Skeletal muscle satellite cell (primary cell): ENCODE data around the gene AQP3.
A peak's percentile ranks its signal among the peaks of the same experiment; 100 is the strongest.
"Not testable (repeated sequence)": the region's sequence is repeated elsewhere in the genome, so short reads cannot be mapped to it uniquely, and the experiment has no call there.

Source experiments
- H3K27me3 ChIP-seq: 2 replicates; pipeline ENCODE4 v1.7.0; 2013; ENCODE audit warnings: low read length; ENCODE audit not compliant: control insufficient read depth, insufficient read depth
- H3K36me3 ChIP-seq: 2 replicates; pipeline ENCODE4 v1.7.0; 2013; ENCODE audit warnings: mild to moderate bottlenecking, control low read depth, low read length; ENCODE audit not compliant: insufficient read depth
- H3K4me1 ChIP-seq: 2 replicates; pipeline ENCODE4 v1.7.0; 2013; ENCODE audit warnings: low read length; ENCODE audit not compliant: control insufficient read depth, insufficient read depth
- H3K4me2 ChIP-seq: 2 replicates; pipeline ENCODE4 v1.7.0; 2013; ENCODE audit warnings: mild to moderate bottlenecking, low read length
- H3K4me3 ChIP-seq: 2 replicates; pipeline ENCODE4 v1.7.0; 2013; ENCODE audit warnings: low read length
- H3K9ac ChIP-seq: 2 replicates; pipeline ENCODE4 v1.7.0; 2013; ENCODE audit warnings: mild to moderate bottlenecking, low read depth, low read length, moderate library complexity
- H3K9me3 ChIP-seq: replicated peaks from 2 replicates; pipeline ENCODE4 v1.7.0; 2013; ENCODE audit warnings: mild to moderate bottlenecking, control low read depth, low read length

Gene AQP3

DNA sequence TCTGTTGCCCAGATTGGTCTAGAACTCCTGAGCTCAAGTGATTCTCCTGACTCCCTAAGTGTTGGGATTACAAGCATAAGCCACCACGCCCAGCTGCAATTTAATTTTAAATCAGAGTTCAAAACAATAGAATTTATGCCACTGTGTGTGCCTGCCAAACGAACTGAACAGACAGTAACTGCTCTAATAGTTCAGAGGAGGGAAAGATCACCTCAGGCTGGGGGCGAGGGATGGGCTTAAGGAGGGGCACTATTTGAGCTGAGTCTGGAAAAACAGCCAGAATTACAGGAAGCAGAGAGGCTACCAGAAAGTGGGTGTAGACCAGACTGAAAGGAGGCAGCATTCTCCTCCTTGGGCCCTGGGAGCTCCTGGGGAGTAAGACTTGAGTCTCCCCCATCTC is 14.1 kb upstream of the AQP3 start:
- Histone ChIP-seq H3K9ac (no peak overlapping the region), H3K4me1 (peaks cover 3% of the 10 kb centered on the region), H3K36me3 (peaks cover 57% of the 10 kb centered on the region), H3K9me3 (no peaks in the 10 kb centered on the region), H3K4me2 (no peak overlapping the region), H3K4me3 (no peak overlapping the region), H3K27me3 (no peaks in the 10 kb centered on the region)

DNA sequence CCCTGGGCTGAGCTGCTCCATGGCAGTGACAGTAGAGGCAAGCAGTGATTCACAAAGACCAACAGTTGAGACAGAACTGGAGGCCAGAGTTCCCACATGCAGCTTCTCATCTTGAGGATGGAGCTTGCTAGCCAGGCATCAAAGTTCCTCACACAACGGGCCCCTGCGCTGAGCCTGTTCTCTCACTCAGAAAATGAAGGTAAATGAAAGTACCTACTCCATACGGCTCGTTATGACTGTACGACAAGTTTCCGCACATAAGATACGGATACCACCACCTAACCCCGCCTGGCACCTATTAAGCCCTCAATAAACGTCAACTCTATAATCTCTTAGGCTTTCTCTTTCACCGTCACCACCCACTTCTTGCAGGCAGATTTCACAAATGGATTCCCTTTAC is 13.5 kb upstream of the AQP3 start:
- Histone ChIP-seq H3K36me3 (peaks cover 50% of the 10 kb centered on the region), H3K4me1 (peaks cover 3% of the 10 kb centered on the region), H3K27me3 (no peaks in the 10 kb centered on the region), H3K4me3 (no peak overlapping the region), H3K9ac (no peak overlapping the region), H3K4me2 (no peak overlapping the region), H3K9me3 (no peaks in the 10 kb centered on the region)

GRCh38 chr9:33459115-33459514 is 11.7 kb upstream of the AQP3 start:
- peaks cover 33% of the 10 kb centered on the region for H3K36me3 ChIP-seq
- H3K27me3 ChIP-seq = no peaks in the 10 kb centered on the region
- H3K9ac ChIP-seq = no peak overlapping the region
- no peak overlapping the region for H3K4me2 ChIP-seq
- H3K9me3 ChIP-seq = no peaks in the 10 kb centered on the region
- peaks cover 3% of the 10 kb centered on the region for H3K4me1 ChIP-seq
- H3K4me3 ChIP-seq = no peak overlapping the region

DNA sequence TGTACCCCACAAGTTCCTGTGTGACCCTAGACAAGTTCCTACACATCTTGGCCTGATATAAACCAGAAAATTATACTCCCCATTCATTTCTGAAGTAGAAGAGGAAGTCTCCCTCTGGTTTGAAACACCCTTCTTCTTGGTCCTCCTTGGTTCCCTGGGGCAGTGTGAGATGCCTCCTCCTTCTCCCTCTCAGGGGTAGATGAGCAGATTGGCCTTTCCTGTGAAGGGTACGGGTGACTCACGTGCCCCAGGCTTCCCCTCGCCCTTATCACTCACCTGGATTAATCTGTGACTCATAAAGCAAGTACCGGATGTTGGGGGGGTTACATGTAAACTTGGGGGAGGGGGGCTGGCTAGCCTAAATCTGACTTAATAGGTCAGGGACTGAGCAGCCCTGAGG is 11.1 kb upstream of the AQP3 start:
- no peak overlapping the region for H3K9ac ChIP-seq
- H3K4me2 ChIP-seq = no peak overlapping the region
- no peaks in the 10 kb centered on the region for H3K9me3 ChIP-seq
- no peaks in the 10 kb centered on the region for H3K27me3 ChIP-seq
- no peak overlapping the region for H3K4me3 ChIP-seq
- H3K4me1 ChIP-seq = peaks cover 3% of the 10 kb centered on the region
- peaks cover 26% of the 10 kb centered on the region for H3K36me3 ChIP-seq

DNA sequence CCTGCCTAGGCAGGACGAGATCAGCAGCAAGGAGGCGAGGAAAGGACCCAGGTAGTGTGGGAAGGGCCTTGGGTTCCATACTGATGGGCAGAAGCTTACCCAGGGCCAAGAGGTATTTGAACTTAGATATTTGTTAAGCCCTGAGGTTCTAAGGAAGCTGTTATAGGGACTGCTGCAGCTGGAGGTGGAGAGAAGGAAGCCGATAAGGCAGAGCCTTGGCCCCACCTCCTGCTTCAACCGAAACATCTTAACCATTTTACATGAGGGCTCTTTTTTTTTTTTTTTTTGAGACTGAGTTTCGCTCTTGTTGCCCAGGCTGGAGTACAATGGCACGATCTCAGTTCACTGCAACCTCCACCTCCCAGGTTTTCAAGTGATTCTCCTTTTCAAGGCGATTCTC is 8.6 kb upstream of the AQP3 start:
- peaks cover 11% of the 10 kb centered on the region for H3K4me1 ChIP-seq
- peaks cover 2% of the 10 kb centered on the region for H3K36me3 ChIP-seq
- H3K4me3 ChIP-seq = no peak overlapping the region
- no peak overlapping the region for H3K9ac ChIP-seq
- H3K9me3 ChIP-seq = no peaks in the 10 kb centered on the region
- H3K4me2 ChIP-seq = no peak overlapping the region
- no peaks in the 10 kb centered on the region for H3K27me3 ChIP-seq

- not testable (repeated sequence) for H3K36me3 ChIP-seq, H3K4me2 ChIP-seq, H3K9me3 ChIP-seq, H3K9ac ChIP-seq, H3K27me3 ChIP-seq, H3K4me3 ChIP-seq
- H3K4me1 ChIP-seq = peaks cover 11% of the 10 kb centered on the region
Measured at GRCh38 chr9:33455456-33455855, 8.1 kb upstream of the AQP3 start.

- not testable (repeated sequence) for H3K4me2 ChIP-seq, H3K4me3 ChIP-seq, H3K9me3 ChIP-seq, H3K9ac ChIP-seq, H3K27me3 ChIP-seq, H3K36me3 ChIP-seq
- peaks cover 11% of the 10 kb centered on the region for H3K4me1 ChIP-seq
Measured at GRCh38 chr9:33454661-33455026, 7.3 kb upstream of the AQP3 start.

- no peak overlapping the region for H3K4me2 ChIP-seq
- H3K4me3 ChIP-seq = no peak overlapping the region
- H3K4me1 ChIP-seq = peaks cover 11% of the 10 kb centered on the region
- H3K36me3 ChIP-seq = no peaks in the 10 kb centered on the region
- no peaks in the 10 kb centered on the region for H3K27me3 ChIP-seq
- H3K9ac ChIP-seq = no peak overlapping the region
- no peaks in the 10 kb centered on the region for H3K9me3 ChIP-seq
Measured at GRCh38 chr9:33453999-33454660, 6.7 kb upstream of the AQP3 start.

GRCh38 chr9:33453286-33453860 is 6.0 kb upstream of the AQP3 start:
- no peaks in the 10 kb centered on the region for H3K9me3 ChIP-seq
- no peaks in the 10 kb centered on the region for H3K36me3 ChIP-seq
- peak overlapping the region; percentile 32 for H3K4me2 ChIP-seq
- H3K4me3 ChIP-seq = no peak overlapping the region
- peak overlapping the region; percentile 25 for H3K9ac ChIP-seq
- no peaks in the 10 kb centered on the region for H3K27me3 ChIP-seq
- peaks cover 8% of the 10 kb centered on the region for H3K4me1 ChIP-seq

DNA sequence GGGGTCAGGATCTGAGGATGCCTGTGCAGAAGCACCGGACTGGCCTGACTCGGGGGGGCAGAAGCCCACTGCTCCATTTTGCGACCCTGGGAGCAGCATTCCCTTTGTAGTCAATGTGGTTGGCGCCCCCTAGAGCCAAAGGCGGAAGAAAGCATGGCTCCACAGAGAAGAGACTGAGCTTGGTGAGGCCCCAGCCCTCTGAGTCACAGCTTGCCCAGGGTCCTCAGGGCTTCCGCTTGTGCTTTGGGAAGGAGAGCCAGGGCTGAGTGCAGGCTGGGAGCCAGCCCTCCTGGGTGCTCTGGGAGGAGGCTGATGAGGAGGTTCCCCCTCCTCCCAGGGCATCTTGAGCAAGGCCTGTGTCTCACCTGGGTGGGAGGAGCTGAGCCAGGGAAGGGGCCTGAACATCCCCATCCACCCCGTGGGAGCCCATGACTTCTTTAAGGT is 5.5 kb upstream of the AQP3 start:
- Histone ChIP-seq H3K36me3 (no peaks in the 10 kb centered on the region), H3K4me2 (peak overlapping the region; percentile 32), H3K4me3 (no peak overlapping the region), H3K9me3 (no peaks in the 10 kb centered on the region), H3K27me3 (no peaks in the 10 kb centered on the region), H3K4me1 (peaks cover 12% of the 10 kb centered on the region), H3K9ac (peak overlapping the region; percentile 25)

- no peaks in the 10 kb centered on the region for H3K36me3 ChIP-seq
- no peak overlapping the region for H3K9ac ChIP-seq
- H3K27me3 ChIP-seq = no peaks in the 10 kb centered on the region
- no peaks in the 10 kb centered on the region for H3K9me3 ChIP-seq
- no peak overlapping the region for H3K4me3 ChIP-seq
- no peak overlapping the region for H3K4me2 ChIP-seq
- peaks cover 32% of the 10 kb centered on the region for H3K4me1 ChIP-seq
Measured at GRCh38 chr9:33450621-33451146, 3.3 kb upstream of the AQP3 start.

DNA sequence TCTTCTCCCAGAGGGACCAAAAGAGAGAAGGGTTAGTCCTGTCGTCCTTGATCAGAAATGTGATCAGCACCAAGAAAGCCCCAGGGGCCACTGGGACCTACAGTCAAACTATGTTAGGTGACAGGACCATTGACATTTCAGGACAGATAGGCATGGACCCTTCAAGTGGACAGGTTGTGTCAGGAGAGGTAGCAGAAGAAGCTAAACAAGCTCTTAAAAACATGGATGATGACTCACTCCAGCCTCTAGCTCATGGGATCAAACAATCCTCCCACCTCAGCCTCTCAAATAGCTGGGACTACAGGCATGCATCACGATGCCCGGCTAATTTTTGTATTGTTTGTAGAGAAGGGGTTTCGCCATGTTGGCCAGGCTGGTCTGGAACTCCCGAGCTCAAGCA is 2.3 kb upstream of the AQP3 start:
- H3K27me3 ChIP-seq = no peaks in the 10 kb centered on the region
- no peak overlapping the region for H3K4me3 ChIP-seq
- no peak overlapping the region for H3K9ac ChIP-seq
- no peaks in the 10 kb centered on the region for H3K9me3 ChIP-seq
- H3K4me2 ChIP-seq = no peak overlapping the region
- H3K36me3 ChIP-seq = no peaks in the 10 kb centered on the region
- peaks cover 33% of the 10 kb centered on the region for H3K4me1 ChIP-seq
